NCI-H2107 treated with DMSO at 0.1 percent for 48 hours (cell line): ENCODE results near the gene PSME2.
A peak's percentile ranks its signal among the peaks of the same experiment; 100 is the strongest.

Experiments used
- DNase-seq: peaks from one replicate; lab custom pipeline; 2025; ENCODE audit not compliant: unreplicated experiment; lab: John Stamatoyannopoulos, UW

The PSME2 gene

DNA sequence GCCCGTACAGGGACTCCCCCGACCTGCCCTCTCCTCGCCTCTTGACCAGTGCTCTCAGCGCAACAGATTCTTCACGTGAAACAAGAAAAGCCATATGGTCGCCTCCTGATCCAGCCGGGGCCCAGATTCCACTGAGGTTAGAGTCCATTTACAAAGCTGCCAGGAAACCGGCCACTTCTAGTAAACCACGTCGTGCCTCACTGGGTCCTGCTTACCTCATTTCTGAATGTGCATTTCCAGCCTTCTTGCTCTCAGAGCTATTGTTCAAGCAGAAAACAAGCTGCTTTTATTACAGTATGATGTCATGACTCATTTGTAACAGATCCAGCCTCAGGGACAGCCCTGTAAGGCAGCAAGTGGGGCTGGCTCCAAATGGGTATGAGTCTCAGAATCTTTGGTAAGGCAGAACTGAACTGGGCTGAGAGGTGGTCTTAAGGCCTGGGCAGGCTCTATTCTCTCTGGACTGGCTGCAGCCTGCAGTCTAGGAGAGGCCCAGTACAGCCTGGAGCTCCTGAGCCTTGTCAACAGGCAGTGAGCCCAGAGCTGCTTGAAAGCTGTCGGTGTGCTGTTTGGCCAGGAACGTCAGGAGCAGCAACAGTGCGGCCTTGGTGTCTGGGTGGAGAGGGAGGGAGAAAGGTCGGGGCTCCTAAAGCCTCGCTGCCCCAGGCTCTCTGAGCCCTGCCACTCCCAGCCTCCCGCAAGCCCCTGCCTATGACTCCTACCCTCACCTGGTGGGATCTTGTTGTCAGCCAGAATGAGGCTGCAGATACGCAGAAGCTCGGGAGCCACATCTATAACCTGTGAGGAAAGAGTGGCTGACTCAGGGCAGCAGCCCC, 33.8 kb upstream of the PSME2 start:
- DNase-seq = peak; percentile 80

DNA sequence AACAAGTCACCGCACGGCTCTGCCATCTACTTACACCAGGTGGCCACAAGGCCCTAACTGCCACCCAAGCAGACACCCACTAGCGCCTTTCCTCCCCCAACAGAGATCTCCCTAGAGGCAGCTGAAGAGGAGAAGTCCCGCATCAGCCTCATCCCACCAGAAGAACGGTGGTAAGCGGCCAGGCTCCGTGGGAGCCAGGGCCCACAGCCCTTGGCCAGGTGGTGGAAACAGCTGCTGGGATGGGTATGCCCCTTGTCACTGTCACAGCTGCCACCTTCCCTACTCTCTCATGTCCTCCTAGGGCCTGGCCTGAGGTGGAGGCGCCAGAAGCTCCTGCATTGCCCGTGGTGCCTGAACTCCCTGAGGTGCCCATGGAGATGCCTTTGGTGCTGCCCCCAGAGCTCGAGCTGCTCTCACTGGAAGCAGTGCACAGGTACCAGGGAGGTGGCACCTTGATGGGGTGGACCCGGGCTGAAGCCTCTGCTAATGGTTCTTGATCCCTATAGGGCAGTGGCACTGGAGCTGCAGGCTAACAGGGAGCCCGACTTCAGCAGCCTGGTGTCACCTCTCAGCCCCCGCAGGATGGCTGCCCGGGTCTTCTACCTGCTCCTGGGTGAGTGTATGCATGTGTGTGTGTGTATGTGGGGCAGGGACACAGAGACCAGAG, 33.0 kb upstream of the PSME2 start:
- no peak for DNase-seq

DNA sequence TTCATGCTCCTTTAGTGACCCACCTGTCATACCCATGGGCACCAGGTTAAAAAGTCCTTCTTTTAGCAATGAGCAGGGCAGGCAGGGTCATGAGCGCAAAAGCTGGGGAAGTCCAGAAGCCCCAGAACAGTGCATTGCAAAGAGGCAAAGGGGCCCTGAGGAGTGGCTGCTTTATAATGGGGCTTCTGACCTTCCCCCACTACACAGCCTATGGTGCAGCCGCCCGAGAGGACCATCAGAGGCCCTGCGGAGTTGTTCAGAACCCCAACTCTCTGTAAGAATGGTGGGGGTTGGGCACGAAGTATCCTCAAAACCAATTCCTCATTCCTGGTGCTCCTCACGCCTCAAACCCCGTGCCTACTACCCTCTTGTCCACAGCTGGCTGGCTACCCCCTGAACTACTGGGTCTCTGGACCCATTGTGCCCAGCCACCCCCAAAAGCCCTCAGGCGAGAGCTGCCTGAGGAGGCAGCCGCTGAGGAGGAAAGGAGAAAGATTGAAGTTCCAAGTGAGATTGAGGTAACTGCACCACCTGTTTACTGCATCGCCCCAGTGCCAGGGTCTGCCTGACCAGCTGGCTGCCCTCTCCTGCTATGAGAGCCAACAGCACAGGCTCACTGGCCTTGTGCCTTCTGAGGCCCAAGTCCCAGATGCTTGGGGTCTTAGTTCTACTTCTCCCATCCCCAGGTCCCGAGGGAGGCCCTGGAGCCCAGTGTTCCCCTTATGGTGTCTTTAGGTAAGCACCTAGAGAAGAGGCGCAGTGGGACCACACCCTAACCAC, 32.2 kb upstream of the PSME2 start:
- no peak for DNase-seq

DNA sequence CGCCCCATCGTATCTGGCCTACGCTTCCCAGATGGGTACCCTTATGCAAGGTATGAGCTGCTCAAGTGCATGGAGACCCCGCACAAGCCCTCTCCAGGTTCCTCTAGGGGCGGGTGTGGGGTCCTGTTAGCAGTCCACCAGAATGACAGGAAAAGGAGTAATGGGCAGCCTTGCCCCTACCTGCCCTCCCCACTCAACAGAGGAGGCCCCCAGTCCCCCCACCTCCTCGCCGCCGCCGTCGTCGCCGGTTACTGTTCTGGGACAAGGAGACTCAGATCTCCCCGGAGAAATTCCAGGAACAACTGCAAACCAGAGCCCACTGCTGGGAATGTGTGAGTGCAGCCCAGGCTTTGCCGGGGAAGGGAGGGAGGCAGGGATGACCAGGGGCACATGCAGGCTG, 31.5 kb upstream of the PSME2 start:
- DNase-seq = no peak

DNA sequence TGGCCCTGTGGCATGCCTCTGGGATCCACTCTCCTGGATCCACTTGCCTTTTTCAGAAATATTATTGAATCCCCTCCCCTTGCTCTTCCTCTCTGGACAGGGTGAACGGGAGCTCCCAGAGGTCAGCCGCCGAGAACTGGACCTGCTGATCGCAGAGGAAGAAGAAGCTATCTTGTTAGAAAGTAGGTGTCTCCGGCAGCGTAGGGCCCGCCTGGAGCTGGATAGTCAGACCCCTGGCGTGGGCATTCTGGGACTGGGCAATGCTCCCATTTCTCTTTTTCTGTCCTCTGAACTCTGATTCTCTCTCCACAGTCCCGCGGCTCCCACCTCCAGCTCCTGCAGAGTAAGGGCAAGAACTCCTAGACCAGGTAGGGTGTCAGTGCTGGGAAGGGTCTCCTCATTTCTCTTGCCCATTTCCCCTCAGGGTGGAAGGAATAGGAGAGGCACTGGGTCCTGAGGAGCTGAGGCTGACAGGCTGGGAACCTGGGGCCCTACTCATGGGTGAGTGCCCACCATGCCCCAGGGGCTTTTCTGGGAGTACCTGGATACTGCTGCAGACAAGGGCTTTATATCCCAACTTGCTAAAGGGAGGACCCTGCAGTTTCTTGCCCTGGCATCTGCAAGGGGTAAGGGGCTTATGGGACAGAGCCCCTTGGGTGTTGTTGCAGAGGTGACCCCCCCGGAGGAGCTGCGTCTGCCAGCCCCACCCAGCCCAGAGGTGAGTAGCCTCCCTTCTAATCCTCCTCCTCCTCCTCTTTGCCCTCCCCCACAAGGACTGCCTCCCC, 30.8 kb upstream of the PSME2 start:
- DNase-seq = no peak

DNA sequence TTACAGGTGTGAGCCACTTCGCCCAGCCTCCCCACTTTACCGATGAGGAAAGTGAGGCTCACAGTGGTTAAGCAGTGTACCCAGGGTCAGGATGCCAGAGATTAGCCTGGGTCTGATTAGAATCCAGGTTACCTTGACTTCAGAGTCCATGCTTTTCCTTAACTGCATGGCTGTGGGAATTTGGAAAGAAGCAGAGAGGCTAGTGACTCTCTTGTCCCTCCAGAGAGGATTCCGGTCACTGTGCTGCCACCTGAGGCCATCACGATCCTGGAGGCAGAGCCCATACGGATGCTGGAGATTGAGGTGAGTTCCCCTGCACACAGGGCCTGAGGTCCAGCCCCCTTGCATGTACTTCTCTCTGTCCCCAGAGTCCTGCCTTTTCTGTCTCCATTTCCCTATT, 30.2 kb upstream of the PSME2 start:
- no peak for DNase-seq

DNA sequence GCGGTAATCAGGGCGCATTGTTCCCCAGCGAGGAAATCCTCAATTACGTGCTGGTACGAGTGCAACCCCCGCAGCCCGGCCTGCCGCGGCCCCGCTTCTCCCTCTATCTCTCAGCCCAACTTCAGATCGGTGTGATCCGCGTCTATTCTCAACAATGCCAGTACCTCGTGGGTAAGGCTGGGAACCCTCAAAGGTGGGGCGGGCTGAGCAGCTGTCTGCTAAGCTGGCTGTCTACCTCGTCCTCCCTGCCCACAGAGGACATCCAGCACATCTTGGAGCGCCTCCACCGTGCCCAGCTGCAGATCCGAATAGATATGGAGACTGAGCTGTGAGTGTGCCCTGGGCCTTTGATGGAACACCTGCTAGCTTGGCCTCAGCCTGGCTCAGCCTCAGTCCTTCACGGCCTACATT, 26.5 kb upstream of the PSME2 start:
- no peak for DNase-seq

DNA sequence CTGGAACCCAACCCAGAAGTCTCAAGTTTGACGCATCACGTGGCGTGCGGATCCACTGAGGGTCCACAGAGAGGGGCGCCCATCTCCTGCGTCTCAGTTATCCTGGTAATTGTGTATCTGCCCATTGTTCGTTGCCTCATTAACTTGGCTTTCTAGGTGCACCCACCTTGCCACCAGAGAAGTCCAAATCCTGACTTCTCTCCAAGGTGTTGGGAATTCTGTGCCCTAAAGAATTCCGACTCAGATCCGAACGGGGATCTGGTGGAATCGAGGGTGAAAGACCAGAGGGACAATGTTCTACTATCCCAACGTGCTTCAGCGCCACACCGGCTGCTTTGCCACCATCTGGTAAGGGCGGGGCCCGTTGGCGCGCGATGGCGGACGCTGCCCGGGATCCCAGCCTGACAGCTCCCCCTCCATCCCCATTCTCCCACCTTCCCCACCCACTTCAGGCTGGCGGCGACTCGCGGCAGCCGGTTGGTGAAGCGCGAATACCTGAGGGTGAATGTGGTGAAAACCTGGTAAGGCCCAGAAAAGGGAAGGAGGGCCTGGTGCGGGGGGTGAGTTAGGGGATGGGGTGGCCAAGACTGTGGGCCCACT, 26.0 kb upstream of the PSME2 start:
- peak; percentile 39 for DNase-seq

DNA sequence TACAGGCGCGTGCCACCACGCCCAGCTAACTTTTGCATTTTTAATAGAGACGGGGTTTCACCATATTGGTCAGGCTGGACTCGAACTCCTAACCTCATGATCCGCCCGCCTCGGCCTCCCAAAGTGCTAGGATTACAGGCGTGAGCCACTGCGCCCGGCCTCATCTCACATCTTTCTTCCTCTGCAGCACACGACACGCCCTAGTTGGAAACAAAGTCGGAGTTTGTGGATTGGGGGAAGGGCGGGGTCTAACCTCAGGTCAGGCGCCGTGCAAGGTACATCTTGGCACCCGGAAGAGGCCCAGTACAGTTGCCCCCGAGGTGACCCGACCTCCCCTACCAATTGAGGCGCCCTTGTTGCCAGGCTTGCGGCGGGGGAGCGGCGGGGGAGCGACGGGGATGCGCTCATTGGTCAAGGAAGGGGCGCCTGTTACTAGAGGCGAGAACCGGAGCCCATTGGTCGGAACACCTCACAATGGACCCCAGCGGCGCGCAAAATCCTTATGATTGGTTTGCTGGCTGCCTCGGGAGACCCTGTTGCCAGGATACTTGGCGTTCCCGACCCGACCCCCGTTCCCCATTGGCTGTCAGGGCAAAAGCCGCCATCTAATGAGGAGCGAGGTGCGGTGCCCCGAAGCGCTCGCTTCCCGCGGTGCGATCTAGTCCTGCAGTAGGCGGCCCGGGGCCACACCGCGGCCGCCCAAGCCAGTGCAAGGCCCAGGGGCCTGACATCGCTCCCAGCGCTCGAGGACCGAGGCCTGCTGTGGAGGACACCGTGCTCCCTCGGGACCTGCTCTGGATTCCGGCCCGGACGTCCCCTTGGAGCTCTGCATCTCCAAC, 25.2 kb upstream of the PSME2 start, which contains the start of gene REC8:
Gene REC8, plus strand, starts transcription at position 659 of the 839 bp plus-strand sequence. CDS start 473 bp downstream, outside the sequence.
- peak; percentile 99 for DNase-seq

DNA sequence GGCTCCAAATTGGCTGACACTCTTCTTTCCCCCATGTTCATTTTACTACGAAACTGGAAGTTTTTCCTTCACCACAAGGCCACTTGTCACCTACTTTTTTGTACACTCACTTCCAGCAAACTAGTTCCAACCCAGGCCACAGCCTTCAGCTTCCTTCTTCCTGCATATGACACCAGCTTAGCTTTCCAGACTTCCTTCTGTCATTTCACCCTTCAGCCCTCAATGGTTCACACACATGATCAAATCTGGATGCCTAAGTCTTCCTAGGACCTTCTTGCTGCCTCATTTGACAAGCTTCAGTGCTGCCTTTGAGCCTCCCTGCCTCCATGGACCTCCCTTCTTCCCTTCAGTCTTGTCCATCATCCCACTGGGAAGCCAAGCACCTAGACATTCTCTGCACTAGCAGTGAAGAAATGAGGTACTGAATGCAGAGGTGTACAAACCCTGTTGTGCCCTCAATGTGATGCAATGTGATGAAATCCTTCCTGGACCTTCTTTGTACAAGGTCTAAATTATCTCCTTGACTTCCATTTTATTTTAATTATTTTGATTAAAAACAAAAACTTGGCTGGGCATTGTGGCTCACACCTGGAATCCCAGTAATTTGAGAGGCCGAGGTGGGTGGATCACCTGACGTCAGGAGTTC, 21.2 kb upstream of the PSME2 start:
- no peak for DNase-seq

DNA sequence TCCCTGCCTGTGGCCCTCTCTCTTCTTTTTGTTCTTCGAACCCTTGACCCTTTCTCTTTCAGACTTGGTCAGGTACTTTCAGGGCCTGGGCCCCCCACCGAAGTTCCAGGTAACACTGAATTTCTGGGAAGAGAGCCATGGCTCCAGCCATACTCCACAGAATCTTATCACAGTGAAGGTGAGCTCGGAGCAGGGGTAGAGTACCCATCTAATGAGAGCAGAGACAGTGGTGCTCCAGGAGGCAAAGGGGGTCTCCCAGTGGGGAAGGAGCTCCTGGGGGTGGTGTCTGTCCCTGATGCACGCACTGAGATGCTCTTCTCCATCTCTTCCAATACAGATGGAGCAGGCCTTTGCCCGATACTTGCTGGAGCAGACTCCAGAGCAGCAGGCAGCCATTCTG, 19.4 kb upstream of the PSME2 start:
- DNase-seq = no peak

DNA sequence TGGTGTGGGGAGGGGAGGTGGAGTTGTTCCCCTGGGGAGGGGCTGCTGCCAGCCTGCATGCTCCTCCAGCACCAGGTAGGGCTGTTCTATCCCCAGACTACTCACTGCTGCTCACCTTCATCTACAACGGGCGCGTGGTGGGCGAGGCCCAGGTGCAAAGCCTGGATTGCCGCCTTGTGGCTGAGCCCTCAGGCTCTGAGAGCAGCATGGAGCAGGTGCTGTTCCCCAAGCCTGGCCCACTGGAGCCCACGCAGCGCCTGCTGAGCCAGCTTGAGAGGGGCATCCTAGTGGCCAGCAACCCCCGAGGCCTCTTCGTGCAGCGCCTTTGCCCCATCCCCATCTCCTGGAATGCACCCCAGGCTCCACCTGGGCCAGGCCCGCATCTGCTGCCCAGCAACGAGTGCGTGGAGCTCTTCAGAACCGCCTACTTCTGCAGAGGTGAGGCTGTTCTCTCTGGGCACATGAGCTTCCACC, 18.1 kb upstream of the PSME2 start:
- no peak for DNase-seq

DNA sequence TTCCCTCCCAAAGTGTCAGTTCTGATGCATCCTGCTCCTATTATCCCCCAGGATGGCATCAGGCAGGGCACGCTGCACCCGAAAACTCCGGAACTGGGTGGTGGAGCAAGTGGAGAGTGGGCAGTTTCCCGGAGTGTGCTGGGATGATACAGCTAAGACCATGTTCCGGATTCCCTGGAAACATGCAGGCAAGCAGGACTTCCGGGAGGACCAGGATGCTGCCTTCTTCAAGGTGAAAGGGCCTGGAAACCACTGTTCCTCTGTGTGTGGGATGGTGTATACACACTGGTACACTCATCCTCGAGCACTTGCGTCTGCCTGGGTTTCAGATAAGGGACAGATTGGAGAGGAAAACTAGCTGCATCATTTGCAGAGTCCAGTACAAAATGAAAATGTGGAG, 15.7 kb upstream of the PSME2 start:
- no peak for DNase-seq

DNA sequence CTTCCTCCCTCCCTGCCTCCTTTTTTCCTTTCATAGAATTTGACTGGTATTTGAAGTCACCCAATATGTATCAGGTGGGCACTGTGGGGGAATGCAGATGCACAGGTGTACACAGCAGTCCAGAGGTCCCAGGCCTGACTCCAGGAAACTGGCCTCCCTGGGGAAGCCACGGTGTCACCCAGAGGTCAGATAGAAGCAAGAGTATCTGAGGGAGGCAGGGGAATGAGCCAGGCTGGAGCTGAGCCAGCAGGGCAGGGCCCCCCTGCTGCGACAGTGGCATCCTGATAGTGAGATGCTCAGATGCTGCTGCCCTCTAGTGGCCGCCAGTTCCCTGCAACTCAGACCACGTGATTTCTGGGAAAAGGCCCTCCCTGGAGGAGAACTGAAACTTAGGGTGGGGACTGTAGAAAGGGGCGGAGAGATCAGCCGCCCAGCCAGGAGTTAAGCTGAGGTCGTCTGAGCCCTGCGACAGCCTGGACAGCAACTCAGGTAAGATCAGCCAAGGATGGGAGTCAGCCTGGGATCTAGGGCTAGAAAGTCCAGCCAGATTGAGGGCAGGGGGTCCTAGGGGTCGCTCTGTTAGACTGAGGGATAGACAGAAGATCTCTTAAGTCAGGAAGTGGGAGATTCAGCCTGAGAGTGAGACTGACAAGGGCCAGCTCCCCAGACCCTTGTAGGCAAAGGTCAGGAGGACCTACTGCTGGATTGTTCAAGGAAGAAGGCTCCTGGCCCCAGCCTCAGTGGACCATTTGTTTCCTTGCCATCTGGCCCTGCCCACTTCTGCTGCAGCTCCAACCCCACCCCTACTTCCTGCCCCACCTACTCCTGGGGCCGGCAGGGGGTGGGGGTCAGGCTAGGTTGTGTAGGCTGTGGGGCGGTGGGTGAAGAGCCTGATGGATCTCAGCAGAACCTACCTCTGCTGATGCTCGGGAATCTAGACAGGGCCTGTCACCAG, 14.7 kb upstream of the PSME2 start, which contains the start of gene IRF9:
Gene IRF9, plus strand, starts transcription at position 416 of the 955 bp plus-strand sequence. CDS start 880 bp downstream, outside the sequence.
- peak; percentile 96 for DNase-seq

DNA sequence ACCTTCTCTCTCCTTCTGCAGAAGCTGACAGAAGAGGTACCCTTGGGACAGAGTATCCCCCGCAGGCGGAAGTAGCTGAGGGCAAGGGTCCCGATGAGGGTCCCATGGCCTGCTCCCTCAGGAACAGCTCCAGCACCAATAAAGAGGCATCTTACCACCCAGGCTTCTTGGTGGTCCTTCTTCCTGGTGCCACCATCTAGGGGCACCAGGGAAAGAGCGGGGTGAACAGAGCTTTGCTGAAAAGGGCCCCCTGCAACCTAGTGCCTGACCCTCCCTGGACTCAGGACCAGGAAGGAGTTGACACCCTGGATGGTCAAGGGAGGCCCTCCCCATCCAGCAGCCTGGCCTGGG, 14.1 kb upstream of the PSME2 start:
- no peak for DNase-seq

DNA sequence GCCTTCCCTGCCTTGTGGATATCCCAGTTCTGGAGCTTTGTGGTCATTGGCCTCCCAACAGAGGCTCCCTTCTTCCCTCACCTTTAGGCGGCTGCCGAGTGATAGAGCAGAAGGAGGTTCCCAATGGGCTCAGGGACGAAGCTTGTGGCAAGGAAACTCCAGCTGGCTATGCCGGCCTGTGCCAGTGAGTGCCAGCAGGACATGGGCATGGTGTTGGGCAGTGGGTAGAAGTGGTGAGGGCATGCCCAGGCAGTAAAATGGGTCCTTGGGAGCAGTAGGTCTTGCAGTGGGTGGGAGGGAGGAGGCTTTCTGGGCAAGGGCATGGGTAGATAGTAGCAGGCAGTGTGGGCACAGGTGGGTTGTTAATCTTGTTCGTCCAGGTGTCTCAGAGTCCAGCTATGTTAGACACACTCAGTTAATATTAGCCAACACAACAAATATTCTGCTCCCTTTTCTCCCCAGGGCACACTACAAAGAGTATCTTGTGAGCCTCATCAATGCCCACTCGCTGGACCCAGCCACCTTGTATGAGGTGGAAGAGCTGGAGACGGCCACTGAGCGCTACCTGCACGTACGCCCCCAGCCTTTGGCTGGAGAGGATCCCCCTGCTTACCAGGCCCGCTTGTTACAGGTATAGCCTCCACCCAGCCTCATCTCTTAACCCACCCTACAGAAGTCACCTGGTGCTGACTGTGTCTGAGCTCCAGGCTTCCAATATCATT, 13.5 kb upstream of the PSME2 start:
- no peak for DNase-seq

DNA sequence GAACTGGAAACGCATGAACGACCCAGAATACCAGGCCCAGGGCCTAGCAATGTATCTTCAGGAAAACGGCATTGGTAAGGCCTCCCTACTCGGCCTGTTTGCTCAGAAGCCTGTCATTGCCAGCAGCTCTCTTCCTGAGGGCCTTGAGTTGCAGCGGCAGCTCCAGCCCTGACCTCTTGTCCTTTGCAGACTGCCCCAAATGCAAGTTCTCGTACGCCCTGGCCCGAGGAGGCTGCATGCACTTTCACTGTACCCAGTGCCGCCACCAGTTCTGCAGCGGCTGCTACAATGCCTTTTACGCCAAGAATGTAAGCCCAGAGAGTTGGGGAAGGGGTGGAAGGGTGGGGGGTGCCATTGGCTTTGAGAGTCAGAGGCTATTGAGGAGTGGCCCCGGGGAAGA, 10.9 kb upstream of the PSME2 start:
- no peak for DNase-seq
